NK-92 (cell line): ENCODE measurements around the gene HUS1B.
"Not testable (repeated sequence)": the region's sequence is repeated elsewhere in the genome, so short reads cannot be mapped to it uniquely, and the experiment has no call there.

Experiments
- DNase-seq: peaks from one replicate; lab custom pipeline; 2025; ENCODE audit not compliant: unreplicated experiment; lab: John Stamatoyannopoulos, UW

Gene HUS1B

DNA sequence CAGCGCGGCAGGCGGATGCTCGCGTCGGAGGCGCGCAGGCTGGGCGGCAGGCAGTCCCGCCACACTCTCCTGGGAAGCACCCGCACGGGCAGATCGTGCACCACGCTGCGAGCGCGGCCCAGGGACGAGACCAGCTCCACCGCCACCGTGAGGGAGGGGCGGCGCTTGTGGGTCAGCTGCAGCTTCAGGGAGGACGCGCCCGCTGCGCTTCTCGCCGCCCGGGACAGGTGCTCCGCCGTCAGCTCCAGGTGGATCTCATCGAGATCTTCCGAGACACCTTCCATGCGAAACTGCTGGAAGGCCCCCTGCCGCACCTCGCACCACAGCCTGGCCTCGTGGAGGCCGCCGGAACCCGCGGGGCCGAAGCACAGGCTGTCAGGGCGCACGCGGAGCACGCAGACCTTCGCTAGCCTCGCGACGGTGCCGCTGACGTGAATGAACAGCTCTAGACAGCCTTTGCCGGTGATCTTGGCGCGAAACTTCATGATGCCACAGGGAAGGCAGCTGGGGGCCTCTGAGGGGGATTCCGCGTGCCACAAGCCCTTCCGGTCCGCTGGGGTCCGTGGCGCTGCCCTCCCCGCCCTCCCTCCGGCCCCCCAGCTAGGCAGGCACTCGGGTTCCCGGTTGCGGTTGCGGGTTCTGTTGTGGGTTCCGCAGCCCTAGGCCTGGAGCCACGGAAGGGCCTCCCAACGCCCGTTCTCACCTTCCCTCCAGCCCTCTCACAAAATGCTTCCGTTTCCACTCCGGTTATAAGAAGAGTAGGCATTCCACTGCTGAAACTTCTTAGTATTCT lies at the start of gene HUS1B:
Gene HUS1B (minus strand): TSS at position 641 of the 793 bp plus-strand sequence. CDS start 156 bp downstream, at position 485.
- DNase-seq: no peak

- DNase-seq: no peak
Observed at GRCh38 chr6:706146-706545, 49.2 kb upstream of the HUS1B start.

GRCh38 chr6:705047-705446 lies 48.1 kb upstream of the HUS1B start:
- DNase-seq: no peak

GRCh38 chr6:704046-704445 lies 47.1 kb upstream of the HUS1B start:
- no peak for DNase-seq

GRCh38 chr6:703552-703951 lies 46.7 kb upstream of the HUS1B start:
- DNase-seq: no peak

- no peak for DNase-seq
Observed at GRCh38 chr6:701700-702479, 45.0 kb upstream of the HUS1B start.

DNA sequence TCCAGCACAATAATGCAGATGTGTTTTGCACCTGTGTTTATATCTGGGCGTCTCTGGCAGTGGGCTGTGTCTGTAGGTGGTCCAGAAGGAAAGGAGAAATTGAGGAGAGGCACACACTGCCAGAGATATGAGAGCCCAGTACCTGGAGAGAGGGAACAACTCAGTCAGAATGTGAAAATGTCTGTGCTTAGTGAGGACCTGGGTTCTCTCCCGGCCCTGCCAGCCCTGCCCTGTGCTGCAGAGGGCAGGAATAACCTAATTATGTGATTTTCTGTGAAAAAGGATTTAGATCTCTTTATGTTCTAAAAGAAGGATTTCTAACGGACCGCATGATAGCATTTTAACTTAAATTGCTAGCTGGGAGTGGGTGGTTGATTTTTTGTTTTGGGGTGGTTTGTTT lies 44.3 kb upstream of the HUS1B start:
- DNase-seq: no peak

DNA sequence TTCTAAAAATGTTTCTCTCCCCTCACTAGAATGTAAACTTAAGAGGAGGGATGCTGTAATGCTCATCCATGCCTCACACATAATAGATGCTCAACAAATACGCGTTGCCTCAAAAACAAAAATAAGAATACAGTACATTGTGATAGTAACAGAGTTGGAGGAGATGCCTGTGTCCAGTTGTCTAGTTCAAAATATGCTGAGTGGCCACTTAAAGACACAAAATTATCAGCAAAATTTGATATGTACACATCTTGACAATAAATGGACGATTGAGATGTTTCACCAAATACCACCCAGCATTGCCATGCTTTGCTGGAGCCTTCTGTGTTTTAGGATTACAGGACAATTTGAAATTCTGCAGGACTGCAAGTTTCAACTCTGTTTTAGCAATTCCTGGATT lies 43.6 kb upstream of the HUS1B start:
- DNase-seq: no peak

GRCh38 chr6:699319-699718 lies 42.4 kb upstream of the HUS1B start:
- DNase-seq: no peak

GRCh38 chr6:694431-695126 lies 37.7 kb upstream of the HUS1B start:
- not testable (repeated sequence) for DNase-seq

- DNase-seq: no peak
Observed at GRCh38 chr6:693723-694009, 36.8 kb upstream of the HUS1B start.

DNA sequence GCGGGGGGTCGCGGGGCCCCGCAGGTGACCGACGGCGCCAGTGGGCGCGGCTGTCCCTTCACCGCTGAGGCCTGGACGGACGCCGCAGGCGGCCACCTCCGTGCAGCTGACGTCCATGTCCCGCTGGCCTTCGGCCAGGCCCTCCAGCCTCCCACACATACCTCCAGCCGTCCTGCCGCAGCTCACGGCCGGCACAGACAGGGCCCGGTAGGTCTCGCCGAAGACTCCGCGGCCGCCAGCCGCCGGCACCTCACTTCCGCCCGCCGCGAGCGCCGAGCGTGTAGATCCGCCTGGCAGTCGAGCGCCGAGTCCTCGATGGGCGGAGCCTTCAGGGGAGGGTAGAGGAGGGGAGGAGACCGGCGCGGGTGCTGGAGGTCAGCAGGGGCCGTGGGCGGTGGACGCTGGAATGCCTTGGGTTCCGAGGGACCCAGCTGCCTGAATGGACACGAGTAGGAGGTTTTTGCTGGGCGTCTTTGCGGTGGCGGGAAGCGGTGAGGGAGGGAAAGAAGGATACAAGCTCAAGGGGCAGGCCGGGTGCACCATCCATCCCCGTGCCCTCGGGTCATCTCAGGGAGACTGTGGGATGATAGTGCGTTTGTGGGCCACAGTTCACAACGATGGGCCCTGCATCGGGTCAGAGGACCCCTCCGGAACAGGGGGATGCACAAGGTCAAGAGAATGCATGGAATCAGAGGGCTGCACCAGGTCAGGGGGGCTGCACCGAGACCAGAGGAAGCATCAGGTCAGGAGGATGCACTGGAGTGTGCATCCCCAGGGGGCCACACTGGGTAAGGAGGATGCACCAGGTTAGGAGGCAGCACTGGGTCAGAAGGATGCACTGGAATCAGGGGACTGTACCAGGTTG lies 36.2 kb upstream of the HUS1B start, which contains the start of gene EXOC2:
Gene EXOC2 (minus strand): TSS at position 282 of the 865 bp plus-strand sequence. CDS start 55,321 bp downstream, outside the sequence.
- DNase-seq: no peak

GRCh38 chr6:692356-692851 lies 35.5 kb upstream of the HUS1B start:
- DNase-seq: no peak

DNA sequence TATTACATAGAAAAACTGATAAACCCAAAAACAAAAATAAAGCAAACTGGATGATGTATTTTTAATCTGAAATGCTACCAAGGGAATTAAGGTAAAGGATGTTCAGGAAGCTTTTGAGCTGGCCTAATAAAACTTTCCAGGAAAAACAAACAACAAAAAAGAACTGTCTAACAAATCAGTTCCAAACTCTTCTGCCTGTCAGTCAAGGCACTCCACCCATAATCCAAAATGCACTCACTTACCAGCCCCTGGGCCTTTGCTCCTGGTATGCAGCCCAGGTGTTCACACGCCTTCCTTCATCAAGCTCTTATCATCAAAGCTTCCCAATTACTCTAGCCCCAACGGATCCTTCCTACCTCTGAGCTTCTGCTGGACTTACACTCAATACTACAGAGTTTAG lies 32.3 kb upstream of the HUS1B start:
- no peak for DNase-seq

- DNase-seq: no peak
Observed at GRCh38 chr6:686497-686896, 29.6 kb upstream of the HUS1B start.

GRCh38 chr6:684831-685636 lies 28.1 kb upstream of the HUS1B start:
- no peak for DNase-seq

DNA sequence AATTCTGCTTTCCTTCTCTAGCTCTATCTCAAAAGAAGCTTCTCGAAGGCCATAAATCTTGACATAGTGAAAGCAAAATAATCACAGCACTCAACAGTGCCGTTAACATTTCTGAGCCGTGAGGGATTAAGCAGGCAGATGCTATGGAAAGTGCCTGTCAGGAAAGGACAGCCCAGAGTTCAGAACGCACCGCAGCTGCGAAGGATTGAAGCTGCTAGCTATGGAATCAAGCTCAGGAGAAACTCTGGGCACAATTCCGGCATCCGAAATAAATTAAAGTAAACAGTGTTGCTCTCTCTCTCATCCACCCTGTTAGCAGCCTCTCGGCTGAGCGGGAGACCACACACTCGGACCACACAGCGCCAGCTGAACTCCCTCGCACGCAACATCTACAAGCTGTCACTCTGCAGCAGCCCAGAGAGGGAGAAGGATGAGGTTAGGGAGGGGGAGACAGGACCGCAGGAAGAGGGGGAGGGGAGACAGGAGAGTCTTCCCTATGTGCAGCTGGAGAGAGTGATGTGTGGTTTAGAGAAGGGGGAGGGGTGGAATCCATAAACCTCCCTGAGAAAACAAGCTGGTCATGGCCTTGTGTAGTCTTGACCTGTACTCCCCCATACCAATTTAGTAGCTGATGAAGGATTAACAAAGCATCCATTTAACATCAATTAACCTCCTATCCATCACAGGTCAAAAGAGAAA lies 27.0 kb upstream of the HUS1B start:
- no peak for DNase-seq

DNA sequence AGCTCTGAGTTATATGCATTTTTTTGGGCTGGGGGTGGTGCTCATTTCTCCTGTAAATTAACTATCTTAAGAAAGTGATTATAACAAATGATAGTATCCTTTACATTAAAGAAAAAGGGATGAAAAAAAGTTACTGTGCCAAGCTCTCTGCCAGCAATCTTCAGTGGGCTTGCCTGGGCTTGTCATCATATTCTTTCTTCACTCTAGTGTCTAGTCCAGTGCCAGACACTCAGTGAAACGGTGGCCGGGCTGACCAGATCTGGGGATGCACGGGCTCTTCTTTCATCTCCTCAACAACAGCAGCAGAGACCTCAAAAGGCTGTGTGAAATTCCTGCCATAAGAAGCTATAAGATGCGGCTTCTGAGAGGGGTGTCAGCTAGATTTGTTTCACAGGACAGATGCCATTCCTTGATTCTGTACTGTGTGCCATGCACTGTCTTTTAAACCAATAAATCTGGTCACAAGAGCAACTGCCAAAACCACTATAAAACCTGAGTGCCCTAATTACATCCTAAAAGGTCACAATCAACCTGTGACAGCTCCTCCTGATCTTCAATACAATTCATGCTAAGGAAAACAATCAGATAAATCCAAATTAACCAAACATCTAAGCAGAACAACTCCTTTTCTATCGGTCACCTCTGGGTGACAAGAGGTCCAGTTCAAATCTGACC lies 23.9 kb upstream of the HUS1B start:
- DNase-seq: no peak

- no peak for DNase-seq
Observed at GRCh38 chr6:680251-680650, 23.4 kb upstream of the HUS1B start.
